Skin epidermis (tissue), 12 donors: ENCODE results near the gene FBXO34.

Experiments
- H3K27ac ChIP-seq, 21 experiments: fragments of 200-600 bp; sonication (generic) in 11 of 21; one replicate each; pipeline ENCODE4 v1.5.0; 2020; ENCODE audit warnings: mild to moderate bottlenecking in 3 of 21, inconsistent platforms in 2 of 21, moderate library complexity in 2 of 21
- H3K4me3 ChIP-seq, 7 experiments: fragments of 200-600 bp; sonication (generic) in 2 of 7; one replicate each; pipeline ENCODE4 v1.5.0; 2020; ENCODE audit warnings: inconsistent platforms in 2 of 7, mild to moderate bottlenecking in 2 of 7, moderate library complexity in 1 of 7

Gene FBXO34

GRCh38 chr14:55267820-55268219, 3.4 kb upstream of the FBXO34 start:
- Histone ChIP-seq H3K27ac (no peak overlapping the region), H3K4me3 (no peak overlapping the region)

- Histone ChIP-seq H3K4me3 (peak overlapping the region; percentile 62 to 100 (median 94)), H3K27ac (peak overlapping the region; percentile 54 to 98 (median 91))
Observed at GRCh38 chr14:55271572-55272298, 514 bp downstream of the FBXO34 start.

GRCh38 chr14:55272387-55272786, 1.2 kb downstream of the FBXO34 start:
- peak overlapping the region; percentile 62 to 100 (median 94) for H3K4me3 ChIP-seq
- H3K27ac ChIP-seq = peak overlapping the region in 16 of 21 experiments; percentile 82 to 98 (median 94)

- peak overlapping the region in 4 of 7 experiments; percentile 62 to 98 (median 88) for H3K4me3 ChIP-seq
- peak overlapping the region in 8 of 21 experiments; percentile 5 to 98 (median 94) for H3K27ac ChIP-seq
Observed at GRCh38 chr14:55272922-55273321, 1.7 kb downstream of the FBXO34 start.

GRCh38 chr14:55274146-55274545, 2.9 kb downstream of the FBXO34 start:
- H3K27ac ChIP-seq = peak overlapping the region in 3 of 21 experiments; percentile 6 to 37 (median 13)
- peak overlapping the region in 1 of 7 experiments; percentile 26 for H3K4me3 ChIP-seq

- Histone ChIP-seq H3K4me3 (no peak overlapping the region), H3K27ac (no peak overlapping the region)
Observed at GRCh38 chr14:55274751-55275150, 3.5 kb downstream of the FBXO34 start.

- H3K4me3 ChIP-seq = no peak overlapping the region
- H3K27ac ChIP-seq = no peak overlapping the region
Observed at GRCh38 chr14:55276736-55277135, 5.5 kb downstream of the FBXO34 start.

GRCh38 chr14:55277972-55278740, 6.9 kb downstream of the FBXO34 start:
- H3K27ac ChIP-seq = peak overlapping the region in 1 of 21 experiments; percentile 1
- H3K4me3 ChIP-seq = no peak overlapping the region

- no peak overlapping the region for H3K27ac ChIP-seq
- H3K4me3 ChIP-seq = no peak overlapping the region
Observed at GRCh38 chr14:55279384-55279783, 8.2 kb downstream of the FBXO34 start.

- Histone ChIP-seq H3K4me3 (no peak overlapping the region), H3K27ac (no peak overlapping the region)
Observed at GRCh38 chr14:55281316-55281839, 10.2 kb downstream of the FBXO34 start.

GRCh38 chr14:55285048-55285652, 13.9 kb downstream of the FBXO34 start:
- H3K4me3 ChIP-seq = no peak overlapping the region
- H3K27ac ChIP-seq = no peak overlapping the region

GRCh38 chr14:55288439-55288838, 17.2 kb downstream of the FBXO34 start:
- Histone ChIP-seq H3K27ac (no peak overlapping the region), H3K4me3 (no peak overlapping the region)

- Histone ChIP-seq H3K27ac (no peak overlapping the region), H3K4me3 (no peak overlapping the region)
Observed at GRCh38 chr14:55291480-55292081, 20.4 kb downstream of the FBXO34 start.

- no peak overlapping the region for H3K4me3 ChIP-seq
- H3K27ac ChIP-seq = no peak overlapping the region
Observed at GRCh38 chr14:55294603-55295002, 23.4 kb downstream of the FBXO34 start.

- H3K27ac ChIP-seq = no peak overlapping the region
- no peak overlapping the region for H3K4me3 ChIP-seq
Observed at GRCh38 chr14:55297611-55298499, 26.6 kb downstream of the FBXO34 start.

- Histone ChIP-seq H3K27ac (no peak overlapping the region), H3K4me3 (no peak overlapping the region)
Observed at GRCh38 chr14:55298500-55298822, 27.2 kb downstream of the FBXO34 start.

GRCh38 chr14:55301437-55302121, 30.4 kb downstream of the FBXO34 start:
- H3K27ac ChIP-seq = no peak overlapping the region

GRCh38 chr14:55302367-55303124, 31.3 kb downstream of the FBXO34 start:
- no peak overlapping the region for H3K4me3 ChIP-seq

More at GRCh38 chr14:55301437-55302121, 30.4 kb downstream of the FBXO34 start:
- H3K4me3 ChIP-seq = no peak overlapping the region

More at GRCh38 chr14:55302367-55303124, 31.3 kb downstream of the FBXO34 start:
- H3K27ac ChIP-seq = no peak overlapping the region
